Muscle of leg (tissue), 11 donors: ENCODE measurements around the gene PARP1. TPM values are rescaled to one million over a fixed set of nuclear protein-coding genes. Genes with fewer than 3 reads are reported as not detected.

Source experiments
- DNase-seq: peaks from one replicate; pipeline ENCODE4 v3.0.0; 2013
- H3K27ac ChIP-seq: one replicate; pipeline ENCODE4 v1.5.1; 2013; ENCODE audit warnings: mild to moderate bottlenecking, low read length, control low read depth
- H3K27me3 ChIP-seq: one replicate; pipeline ENCODE4 v1.6.1; 2013; ENCODE audit warnings: low read length; ENCODE audit not compliant: control insufficient read depth, insufficient read depth
- H3K36me3 ChIP-seq: one replicate; pipeline ENCODE4 v1.6.1; 2013; ENCODE audit warnings: low read length; ENCODE audit not compliant: control insufficient read depth, insufficient read depth
- H3K4me1 ChIP-seq: one replicate; pipeline ENCODE4 v1.6.1; 2013; ENCODE audit warnings: low read length; ENCODE audit not compliant: control insufficient read depth, insufficient read depth
- H3K4me3 ChIP-seq: one replicate; pipeline ENCODE4 v1.5.1; 2013; ENCODE audit warnings: low read length, control low read depth
- H3K9me3 ChIP-seq: replicated peaks from 2 replicates; pipeline ENCODE4 v1.6.1; 2013; ENCODE audit warnings: low read depth, low read length; ENCODE audit not compliant: control insufficient read depth
- WGBS: methylation state at CpG from one replicate; pipeline ENCODE4 v1.1.5; 2013; ENCODE audit warnings: missing lambda C conversion rate; ENCODE audit not compliant: insufficient coverage; 5-methylcytosine and 5-hydroxymethylcytosine counted together
- polyA plus RNA-seq, 8 donors: library from polyadenylated mRNA; unstranded; fragments of 120-200 nt; gene quantifications; one replicate each; pipeline versions ENCODE4 v1.2.1 to v1.2.3, GENCODE V29; 2013; ENCODE audit warnings: inconsistent platforms in 1 of 8, low replicate concordance in 1 of 8; ENCODE audit not compliant: insufficient read length in 8 of 8, insufficient read depth in 1 of 8
- total RNA-seq: library from RNA; stranded (reverse); fragments of 120-200 nt; gene quantifications from one replicate; pipeline ENCODE4 v1.2.4, GENCODE V29; 2013

The PARP1 gene
- total and polyA plus RNA-seq, 9 donors, result 64.9 to 116 (median 103) TPM

GRCh38 chr1:226355669-226356551 is 52.0 kb downstream of the PARP1 start:
- Histone ChIP-seq H3K4me3 (no peak overlapping the region), H3K27ac (peak overlapping the region; percentile 75), H3K36me3 (peaks cover 33% of the 10 kb centered on the region), H3K9me3 (no peaks in the 10 kb centered on the region), H3K27me3 (no peaks in the 10 kb centered on the region), H3K4me1 (peaks cover 52% of the 10 kb centered on the region)
- 52% methylated on average over 4 of the region's 6 CpGs for WGBS
- DNase-seq, result peak; percentile 90

GRCh38 chr1:226355016-226355415 is 52.9 kb downstream of the PARP1 start:
- no peak overlapping the region for H3K4me3 ChIP-seq
- no peaks in the 10 kb centered on the region for H3K27me3 ChIP-seq
- no peak for DNase-seq
- H3K36me3 ChIP-seq, result peaks cover 28% of the 10 kb centered on the region
- H3K27ac ChIP-seq, result peak overlapping the region; percentile 75
- peaks cover 58% of the 10 kb centered on the region for H3K4me1 ChIP-seq
- 91% methylated on average over 7 of the region's 10 CpGs for WGBS
- no peaks in the 10 kb centered on the region for H3K9me3 ChIP-seq

GRCh38 chr1:226353698-226354525 is 54.0 kb downstream of the PARP1 start:
- H3K9me3 ChIP-seq, result no peaks in the 10 kb centered on the region
- no peaks in the 10 kb centered on the region for H3K27me3 ChIP-seq
- 51% methylated on average over 10 of the region's 15 CpGs for WGBS
- no peak overlapping the region for H3K27ac ChIP-seq
- H3K4me3 ChIP-seq, result no peak overlapping the region
- peaks cover 19% of the 10 kb centered on the region for H3K36me3 ChIP-seq
- H3K4me1 ChIP-seq, result peaks cover 65% of the 10 kb centered on the region
- no peak for DNase-seq

GRCh38 chr1:226351709-226352108 is 56.2 kb downstream of the PARP1 start:
- no peaks in the 10 kb centered on the region for H3K27me3 ChIP-seq
- DNase-seq, result no peak
- 40% methylated on average over 2 of the region's 3 CpGs for WGBS
- H3K36me3 ChIP-seq, result no peaks in the 10 kb centered on the region
- H3K9me3 ChIP-seq, result no peaks in the 10 kb centered on the region
- H3K27ac ChIP-seq, result no peak overlapping the region
- H3K4me1 ChIP-seq, result peaks cover 50% of the 10 kb centered on the region
- H3K4me3 ChIP-seq, result no peak overlapping the region

- DNase-seq, result no peak
- 40% methylated on average over 9 of the region's 9 CpGs for WGBS
- H3K9me3 ChIP-seq, result no peaks in the 10 kb centered on the region
Measured at GRCh38 chr1:226350519-226350865, 57.4 kb downstream of the PARP1 start.

GRCh38 chr1:226349801-226350518 is 57.9 kb downstream of the PARP1 start:
- Histone ChIP-seq H3K4me3 (no peak overlapping the region), H3K27ac (peak overlapping the region; percentile 13), H3K4me1 (peaks cover 32% of the 10 kb centered on the region), H3K27me3 (no peaks in the 10 kb centered on the region), H3K9me3 (no peaks in the 10 kb centered on the region), H3K36me3 (no peaks in the 10 kb centered on the region)
- 17% methylated on average over 11 of the region's 18 CpGs for WGBS
- no peak for DNase-seq

More at GRCh38 chr1:226350519-226350865, 57.4 kb downstream of the PARP1 start:
- Histone ChIP-seq H3K36me3 (no peaks in the 10 kb centered on the region), H3K27ac (peak overlapping the region; percentile 13), H3K27me3 (no peaks in the 10 kb centered on the region), H3K4me3 (no peak overlapping the region), H3K4me1 (peaks cover 38% of the 10 kb centered on the region)

- DNase-seq, result no peak
- Histone ChIP-seq H3K36me3 (no peaks in the 10 kb centered on the region), H3K4me1 (peaks cover 24% of the 10 kb centered on the region), H3K27ac (no peak overlapping the region), H3K27me3 (no peaks in the 10 kb centered on the region), H3K9me3 (no peaks in the 10 kb centered on the region), H3K4me3 (no peak overlapping the region)
- WGBS, result 76% methylated on average over 10 of the region's 11 CpGs
Measured at GRCh38 chr1:226349081-226349480, 58.8 kb downstream of the PARP1 start.

GRCh38 chr1:226344441-226345259 is 63.2 kb downstream of the PARP1 start:
- Histone ChIP-seq H3K4me1 (peaks cover 3% of the 10 kb centered on the region), H3K36me3 (no peaks in the 10 kb centered on the region), H3K4me3 (no peak overlapping the region), H3K9me3 (no peaks in the 10 kb centered on the region), H3K27ac (no peak overlapping the region), H3K27me3 (no peaks in the 10 kb centered on the region)
- DNase-seq, result no peak
- 70% methylated on average over 2 of the region's 8 CpGs for whole genome bisulfite sequencing

GRCh38 chr1:226342656-226343055 is 65.2 kb downstream of the PARP1 start:
- Histone ChIP-seq H3K4me1 (no peaks in the 10 kb centered on the region), H3K4me3 (no peak overlapping the region), H3K9me3 (no peaks in the 10 kb centered on the region), H3K27me3 (no peaks in the 10 kb centered on the region), H3K36me3 (no peaks in the 10 kb centered on the region), H3K27ac (no peak overlapping the region)
- DNase-seq, result no peak
- no CpG with 5 or more reads among the region's 2 CpGs for WGBS
